Kidney (tissue), 14 donors: ENCODE results near the gene ENAH. TPM values are rescaled to one million over a fixed set of nuclear protein-coding genes. Genes with fewer than 3 reads are reported as not detected.

ENCODE experiments used
- DNase-seq, 5 donors: peaks; one replicate each; pipeline ENCODE4 v3.0.0-alpha.2; 2013 to 2020
- FAIRE-seq: peaks from 2 replicates; lab custom pipeline; 2012; peaks lifted over from hg19 to GRCh38; lab: Jason Lieb, UNC
- H3K27ac ChIP-seq, 2 donors: one replicate each; pipeline ENCODE4 v1.7.0; 2013; ENCODE audit warnings: low read depth in 2 of 2, low read length in 2 of 2, inconsistent platforms in 1 of 2
- H3K27me3 ChIP-seq: one replicate; pipeline ENCODE4 v1.7.1; 2013; ENCODE audit warnings: low read length, inconsistent platforms; ENCODE audit not compliant: control insufficient read depth, insufficient read depth
- H3K36me3 ChIP-seq, 3 donors: one replicate each; pipeline versions ENCODE4 v1.7.0 to v1.7.1; 2013; ENCODE audit warnings: low read length in 3 of 3, control low read depth in 1 of 3, inconsistent platforms in 1 of 3; ENCODE audit not compliant: insufficient read depth in 3 of 3, control insufficient read depth in 2 of 3
- H3K4me1 ChIP-seq, 3 donors: one replicate each; pipeline versions ENCODE4 v1.7.0 to v1.7.1; 2013; ENCODE audit warnings: low read length in 3 of 3, inconsistent platforms in 1 of 3, low read depth in 1 of 3; ENCODE audit not compliant: control insufficient read depth in 2 of 3, insufficient read depth in 2 of 3
- H3K4me3 ChIP-seq, 3 donors: one replicate each; pipeline versions ENCODE4 v1.7.0 to v1.8.1; 2013; ENCODE audit warnings: low read length in 3 of 3, control low read depth in 1 of 3, inconsistent platforms in 1 of 3
- H3K9ac ChIP-seq, 3 donors: one replicate each; pipeline versions ENCODE4 v1.7.0 to v1.7.1; 2013; ENCODE audit warnings: low read length in 3 of 3, control low read depth in 1 of 3, inconsistent platforms in 1 of 3
- H3K9me3 ChIP-seq, 3 donors: one replicate each; pipeline versions ENCODE4 v1.7.0 to v1.7.1; 2013; ENCODE audit warnings: low read length in 3 of 3, control low read depth in 1 of 3, inconsistent platforms in 1 of 3; ENCODE audit not compliant: control insufficient read depth in 2 of 3, insufficient read depth in 1 of 3
- intact Hi-C: fragments of 100-400 bp; cut with DNase I; formaldehyde crosslinking; loops from one replicate; pipeline ENCODE4 v1.11.1; 2022
- polyA plus RNA-seq: library from polyadenylated mRNA; stranded (reverse); fragments of 350-450 nt; fragmentation: Illumina TruSeq; extraction: RNeasy Lipid Tissue Mini Kit (QIAGEN cat#74804); gene quantifications from one replicate; pipeline ENCODE4 v1.2.3, GENCODE V29; 2014; ENCODE audit warnings: low read depth, low replicate concordance; ENCODE audit not compliant: insufficient read depth
- total RNA-seq: library from RNA; stranded (reverse); fragmentation: NEBNext Ultra II Directional; extraction: Animal tissue kit (Norgen Biotek cat#: 25700); gene quantifications from one replicate; pipeline ENCODE4 v1.2.1, GENCODE V29; 2021
- TF ChIP-seq, protein P1 (sequence below): IDR thresholded peaks from 3 replicates; pipeline ENCODE4 v1.5.1; 2012; ENCODE audit warnings: mild to moderate bottlenecking, moderate library complexity, borderline replicate concordance; ENCODE audit not compliant: insufficient read depth; ENCODE audit errors: extremely low read depth
- donor health status: control.
- donor health status: control.
- donor health status: control.
- donor health status: control.
- donor health status: control.
- donor health status: DM: yes; HTN: yes; CAD: no.
- donor health status: Normal renal cell carcinoma (clear cell type).

ENAH gene
- total and polyA plus RNA-seq, 2 donors from 2014 or later: 6.2 to 42.3 TPM

DNA sequence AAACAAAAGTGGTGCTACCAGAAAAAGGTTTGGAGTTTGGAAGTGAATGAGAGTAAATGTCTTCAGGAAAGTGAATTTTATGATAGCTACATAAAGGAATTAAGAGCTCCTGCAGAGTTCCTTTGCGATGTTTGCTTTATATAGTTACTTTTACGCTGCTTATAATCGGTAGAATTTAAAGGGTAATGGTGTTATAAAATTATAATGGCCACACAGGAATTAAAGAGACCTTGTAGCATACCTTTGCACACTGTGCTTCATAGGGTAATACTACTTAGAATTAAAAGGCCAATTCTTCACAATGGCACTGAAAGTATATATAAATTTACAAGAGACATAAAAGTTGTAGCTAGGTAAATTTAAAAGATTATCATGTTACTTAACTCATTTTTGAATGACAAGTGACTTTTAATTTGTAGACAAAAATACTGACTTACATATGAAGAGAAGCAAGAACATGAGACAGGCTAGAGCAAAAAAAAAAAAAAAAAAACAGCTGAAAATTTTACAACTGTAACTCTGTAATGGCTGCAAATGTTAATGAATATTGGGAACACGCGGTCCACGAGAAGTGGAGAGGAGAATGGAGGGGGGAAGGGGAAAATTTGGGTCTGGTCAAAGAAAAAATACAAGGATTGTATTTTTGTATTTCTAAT, 159.2 kb downstream of the ENAH start:
- H3K36me3 ChIP-seq: peaks cover 0 to 3% (median 0%) of the 10 kb centered on the region in 3 donors
- H3K27ac ChIP-seq: no peak overlapping the region
- FAIRE-seq (no peak), DNase-seq (no peak)
- H3K4me1 ChIP-seq: no peaks in the 10 kb centered on the region
- TF ChIP-seq, protein P1, sequence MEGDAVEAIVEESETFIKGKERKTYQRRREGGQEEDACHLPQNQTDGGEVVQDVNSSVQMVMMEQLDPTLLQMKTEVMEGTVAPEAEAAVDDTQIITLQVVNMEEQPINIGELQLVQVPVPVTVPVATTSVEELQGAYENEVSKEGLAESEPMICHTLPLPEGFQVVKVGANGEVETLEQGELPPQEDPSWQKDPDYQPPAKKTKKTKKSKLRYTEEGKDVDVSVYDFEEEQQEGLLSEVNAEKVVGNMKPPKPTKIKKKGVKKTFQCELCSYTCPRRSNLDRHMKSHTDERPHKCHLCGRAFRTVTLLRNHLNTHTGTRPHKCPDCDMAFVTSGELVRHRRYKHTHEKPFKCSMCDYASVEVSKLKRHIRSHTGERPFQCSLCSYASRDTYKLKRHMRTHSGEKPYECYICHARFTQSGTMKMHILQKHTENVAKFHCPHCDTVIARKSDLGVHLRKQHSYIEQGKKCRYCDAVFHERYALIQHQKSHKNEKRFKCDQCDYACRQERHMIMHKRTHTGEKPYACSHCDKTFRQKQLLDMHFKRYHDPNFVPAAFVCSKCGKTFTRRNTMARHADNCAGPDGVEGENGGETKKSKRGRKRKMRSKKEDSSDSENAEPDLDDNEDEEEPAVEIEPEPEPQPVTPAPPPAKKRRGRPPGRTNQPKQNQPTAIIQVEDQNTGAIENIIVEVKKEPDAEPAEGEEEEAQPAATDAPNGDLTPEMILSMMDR: no peak
- H3K4me3 ChIP-seq: no peak overlapping the region
- H3K9ac ChIP-seq: no peak overlapping the region
- intact Hi-C loops: no loop called here
- no peaks in the 10 kb centered on the region for H3K9me3 ChIP-seq
- H3K27me3 ChIP-seq: no peaks in the 10 kb centered on the region

DNA sequence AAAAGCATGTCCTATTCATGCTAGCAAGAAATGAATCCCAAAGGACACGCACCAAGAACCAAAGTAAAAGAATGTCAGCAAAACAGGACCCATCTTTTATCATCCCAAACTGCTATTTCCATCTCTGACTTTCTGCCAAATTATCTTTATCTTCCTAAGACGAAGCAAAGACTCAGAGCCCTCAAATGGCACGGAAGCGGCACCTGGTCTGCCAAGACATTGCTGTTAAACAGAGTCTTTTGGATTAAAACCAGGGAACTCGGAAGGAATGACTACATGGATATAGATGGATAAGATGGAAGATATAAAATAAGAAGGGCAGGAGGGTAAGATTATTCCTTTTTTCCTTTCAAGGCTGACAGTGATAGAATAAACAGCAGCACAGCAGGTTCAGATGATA, 164.2 kb downstream of the ENAH start:
- TF ChIP-seq, protein P1: no peak
- Histone ChIP-seq H3K27ac (no peak overlapping the region), H3K4me3 (no peak overlapping the region), H3K36me3 (no peaks in the 10 kb centered on the region), H3K9ac (no peak overlapping the region), H3K4me1 (no peaks in the 10 kb centered on the region), H3K9me3 (no peaks in the 10 kb centered on the region), H3K27me3 (no peaks in the 10 kb centered on the region)
- intact Hi-C loops: no loop called here
- DNase-seq (no peak), FAIRE-seq (no peak)

DNA sequence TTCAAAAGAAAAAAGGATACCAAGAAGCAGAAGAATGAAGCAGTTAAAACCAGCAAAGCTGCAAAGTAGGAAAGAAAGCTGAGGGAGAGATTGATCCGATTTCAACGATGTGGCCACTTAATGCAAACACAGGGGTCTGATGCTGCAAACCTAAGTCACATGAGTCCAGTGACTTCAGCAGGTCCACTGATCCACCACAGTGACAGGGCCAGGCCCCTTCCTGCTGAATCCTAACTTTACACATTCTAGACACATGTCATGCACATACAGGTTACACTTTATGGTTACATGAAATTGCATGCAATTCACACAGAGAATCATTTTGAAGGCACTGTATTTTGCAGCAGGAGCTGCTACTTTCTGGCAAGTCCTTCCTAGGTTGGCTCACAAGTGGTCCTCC, 166.1 kb downstream of the ENAH start:
- DNase-seq (no peak), FAIRE-seq (no peak)
- Histone ChIP-seq H3K27me3 (no peaks in the 10 kb centered on the region), H3K4me1 (no peaks in the 10 kb centered on the region), H3K9me3 (no peaks in the 10 kb centered on the region), H3K36me3 (no peaks in the 10 kb centered on the region), H3K9ac (no peak overlapping the region), H3K27ac (no peak overlapping the region), H3K4me3 (no peak overlapping the region)
- intact Hi-C loops: no loop called here
- TF ChIP-seq, protein P1: no peak

DNA sequence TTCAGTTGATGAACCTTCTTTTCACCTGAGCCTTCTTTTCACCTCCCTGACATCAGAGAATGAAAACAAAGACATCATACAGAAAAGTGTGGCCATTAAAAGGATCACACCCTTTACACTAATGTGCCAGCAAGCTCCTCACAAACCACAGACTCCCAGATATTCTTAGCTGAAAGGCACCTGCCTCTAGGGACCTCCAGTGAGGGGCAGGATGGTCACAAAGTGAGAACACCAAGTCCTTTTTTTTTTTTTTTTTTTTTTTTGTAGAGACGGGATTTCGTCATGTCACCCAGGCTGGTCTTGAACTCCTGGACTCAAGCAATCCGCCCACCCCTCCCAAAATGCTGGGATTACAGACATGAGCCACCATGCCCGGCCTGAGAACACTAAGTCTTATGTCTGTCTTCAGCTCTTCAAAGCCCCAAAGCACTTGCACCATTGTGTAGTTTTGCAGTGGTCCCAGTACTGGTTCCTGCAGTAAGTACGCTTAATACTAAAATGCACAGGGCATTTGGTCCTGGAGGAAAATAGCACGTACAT, 166.9 kb downstream of the ENAH start:
- FAIRE-seq (no peak), DNase-seq (no peak)

More for the DNA sequence above, 166.9 kb downstream of the ENAH start:
- Histone ChIP-seq H3K4me3 (no peak overlapping the region), H3K9ac (no peak overlapping the region), H3K4me1 (no peaks in the 10 kb centered on the region), H3K9me3 (no peaks in the 10 kb centered on the region), H3K36me3 (no peaks in the 10 kb centered on the region), H3K27ac (no peak overlapping the region), H3K27me3 (no peaks in the 10 kb centered on the region)
- intact Hi-C loops: no loop called here
- TF ChIP-seq, protein P1: no peak
